Measurements from ENCODE around the gene DGLUCY.
A peak's percentile ranks its signal among the peaks of the same experiment; 100 is the strongest.
"Not testable (repeated sequence)": the region's sequence is repeated elsewhere in the genome, so short reads cannot be mapped to it uniquely, and the experiment has no call there.

The DGLUCY gene

DNA sequence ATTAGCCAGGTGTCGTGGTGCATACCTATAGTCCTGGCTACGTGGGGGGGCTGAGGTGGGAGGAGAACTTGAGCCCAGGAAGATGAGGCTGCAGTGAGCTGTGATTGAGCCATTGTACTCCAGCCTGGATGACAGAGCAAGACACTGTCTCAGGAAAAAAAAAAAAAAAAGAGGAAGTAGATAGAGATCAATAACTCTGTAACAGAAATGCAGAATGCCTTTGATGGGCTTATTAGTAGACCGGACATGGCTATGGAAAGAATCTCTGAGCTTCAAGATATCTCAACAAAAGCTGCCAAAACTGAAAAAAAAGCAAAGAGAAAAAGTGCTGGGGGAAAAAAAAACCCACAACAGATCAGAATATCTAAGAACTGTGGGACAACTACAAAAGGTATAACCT is 93.1 kb downstream of the DGLUCY start:
- no peak for DNase-seq (ENCODE audit: low read depth in 2 of 2)

DNA sequence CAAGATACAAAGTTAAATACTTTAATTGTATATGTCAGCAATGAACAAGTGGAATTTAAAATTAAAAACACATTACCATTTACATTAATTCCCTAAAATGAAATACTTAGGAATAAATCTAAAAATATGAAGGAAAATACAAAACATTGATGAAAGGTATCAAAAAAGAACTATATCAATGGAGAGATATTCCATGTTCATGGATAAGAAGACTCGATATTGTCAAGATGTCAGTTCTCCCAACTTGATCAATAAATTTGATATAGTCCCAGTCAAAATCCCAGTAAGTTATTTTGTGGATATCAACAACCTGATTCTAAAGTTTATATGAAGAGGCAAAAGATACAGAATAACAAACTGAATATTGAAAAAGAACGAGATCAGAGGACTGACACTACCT is 97.1 kb downstream of the DGLUCY start:
- no peak for DNase-seq (ENCODE audit: low read depth in 2 of 2)

DNA sequence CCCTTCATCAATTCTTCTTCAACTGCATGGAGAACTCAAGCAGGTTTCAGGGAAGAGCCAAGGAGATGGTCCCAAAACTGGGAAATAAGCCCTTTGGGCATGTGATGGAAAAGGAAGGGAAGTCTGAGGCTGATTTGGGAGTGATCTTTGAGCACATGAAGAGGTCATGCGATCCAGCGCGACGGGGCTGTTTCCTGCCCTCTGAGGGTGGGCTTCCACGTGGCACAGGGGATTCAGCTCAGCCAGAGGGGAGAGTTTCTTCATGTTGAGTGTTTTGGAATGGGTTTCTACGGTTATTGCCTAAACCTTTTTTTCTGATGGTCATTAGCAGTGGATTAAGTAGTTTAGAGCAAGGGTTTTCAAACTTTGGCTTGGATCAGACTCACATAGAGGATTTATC is 100.4 kb downstream of the DGLUCY start:
- DNase-seq (ENCODE audit: low read depth in 2 of 2), result no peak

DNA sequence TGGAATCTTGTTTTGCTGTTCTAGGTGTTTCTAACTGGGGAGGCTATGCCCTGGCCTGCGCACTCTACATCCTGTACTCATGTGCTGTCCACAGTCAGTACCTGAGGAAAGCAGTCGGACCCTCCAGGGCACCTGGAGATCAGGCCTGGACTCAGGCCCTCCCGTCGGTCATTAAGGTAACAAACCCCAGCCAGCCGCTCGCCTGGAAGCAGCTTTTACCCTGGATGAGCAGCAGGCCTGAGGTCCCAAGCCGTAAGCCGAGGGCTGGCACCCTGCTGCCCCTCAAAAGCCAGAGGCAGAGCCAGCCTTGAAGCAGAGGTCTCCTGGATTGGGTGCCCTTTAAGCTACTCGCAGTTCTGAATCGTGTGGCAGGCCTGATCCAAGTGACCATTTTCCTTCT is 101.5 kb downstream of the DGLUCY start:
- no peak for DNase-seq (ENCODE audit: low read depth in 2 of 2)

DNA sequence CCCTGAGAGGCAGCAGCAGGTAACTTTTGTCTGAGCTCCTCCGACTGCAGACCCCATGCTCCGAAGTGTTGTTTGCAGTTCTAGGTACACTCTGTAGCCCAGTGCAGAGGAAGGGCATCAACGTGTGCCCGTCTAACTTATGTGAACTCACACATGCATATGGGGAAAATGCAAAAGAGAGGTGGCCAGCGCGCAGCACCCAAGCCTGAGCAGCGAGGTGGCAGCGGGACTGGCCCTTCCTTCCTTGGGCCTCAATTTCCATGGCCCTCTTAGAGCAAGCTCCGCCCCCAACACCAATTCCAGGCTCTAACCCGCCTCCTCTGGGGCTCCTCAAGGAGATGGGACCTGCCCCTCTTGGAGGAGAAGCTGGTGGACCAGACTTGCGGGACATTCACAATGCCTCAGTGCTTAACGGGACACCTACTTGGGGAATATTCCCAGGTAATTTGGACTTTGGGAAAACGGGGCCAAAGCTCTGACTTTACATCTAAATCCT is 102.9 kb downstream of the DGLUCY start:
- no peak for DNase-seq (ENCODE audit: low read depth in 2 of 2)

DNA sequence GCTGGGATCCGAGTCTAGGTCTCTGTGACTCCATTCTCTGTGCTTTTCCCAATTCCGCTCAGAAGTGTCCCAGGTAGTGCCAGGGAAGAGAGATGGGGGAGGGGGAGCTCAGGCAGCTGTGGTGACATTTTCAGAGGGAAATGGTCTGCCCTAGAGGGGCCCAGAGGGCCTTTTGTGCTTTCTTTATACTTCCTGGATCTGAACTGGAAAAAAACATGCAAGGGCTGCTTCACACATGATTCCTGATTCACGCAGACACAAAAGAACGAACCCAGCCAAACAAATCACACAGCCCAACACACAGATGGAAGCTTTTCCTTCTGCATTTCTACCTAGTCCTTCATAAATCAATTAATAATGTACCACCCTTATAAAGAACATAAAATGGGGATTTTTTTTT is 104.1 kb downstream of the DGLUCY start:
- DNase-seq (ENCODE audit: low read depth in 2 of 2), result no peak

DNA sequence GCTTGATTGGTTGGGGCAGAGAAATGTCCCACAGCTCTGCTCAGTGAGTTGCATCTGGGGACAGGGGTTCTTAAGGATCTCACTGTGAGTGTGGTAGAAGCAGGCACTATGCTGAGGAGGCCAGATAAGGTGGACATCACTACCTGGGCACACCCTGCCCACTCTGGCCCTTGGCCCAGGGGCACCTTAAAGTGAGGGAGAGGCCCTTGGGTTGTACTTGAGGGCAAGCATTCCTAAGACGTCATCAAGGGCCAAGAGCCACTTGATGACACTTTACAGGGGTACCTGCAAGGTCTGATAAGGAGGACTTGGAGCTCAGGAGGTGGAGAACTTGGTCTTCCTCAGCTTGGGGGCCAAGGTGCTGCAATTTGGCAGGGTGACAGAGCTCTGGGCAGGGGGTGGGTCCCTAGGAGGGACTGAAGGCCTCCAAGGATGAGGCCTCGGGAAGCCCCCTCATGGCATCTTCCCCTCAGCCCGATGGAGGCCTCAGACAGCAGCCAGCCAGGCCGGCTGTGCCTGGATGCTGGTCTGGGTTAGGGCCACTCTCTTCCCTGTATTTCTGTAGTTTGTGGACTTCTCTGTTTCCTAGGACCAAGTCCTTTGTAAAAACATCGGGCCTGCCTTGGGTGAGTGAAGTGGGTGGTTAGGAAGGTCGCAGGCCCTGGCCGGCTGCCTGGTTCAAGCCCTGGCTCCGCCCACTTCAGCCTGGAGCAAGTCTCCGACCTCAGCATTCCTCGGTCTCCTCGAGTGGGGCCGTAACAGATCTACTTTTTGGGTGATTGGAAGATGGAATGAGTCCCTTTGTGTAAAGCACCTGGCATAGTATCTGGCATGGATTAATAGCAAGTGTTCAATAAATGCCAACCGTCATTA is 105.9 kb downstream of the DGLUCY start:
- DNase-seq (ENCODE audit: low read depth in 2 of 2), result no peak

DNA sequence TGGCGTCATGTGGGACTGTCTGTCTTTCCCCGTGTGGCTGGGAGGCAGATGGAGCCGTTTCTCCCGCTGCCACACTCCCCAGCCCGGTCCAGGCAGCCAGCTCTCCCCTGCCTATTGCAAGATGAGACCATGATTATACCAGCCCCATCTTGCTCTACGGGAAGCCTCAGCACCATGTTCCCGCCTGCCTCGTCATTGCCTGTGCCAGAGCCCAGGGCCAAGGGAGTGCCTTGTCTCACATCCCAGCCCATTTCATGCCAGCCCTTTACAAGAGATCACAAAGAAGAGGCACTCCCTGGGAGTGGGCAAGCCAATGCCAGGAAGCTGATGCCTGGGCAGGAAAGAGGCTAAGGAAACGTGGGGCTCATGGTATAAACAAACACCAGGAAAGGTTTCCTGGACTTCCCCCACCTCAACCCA is 106.7 kb downstream of the DGLUCY start:
- no peak for DNase-seq (ENCODE audit: low read depth in 2 of 2)

DNA sequence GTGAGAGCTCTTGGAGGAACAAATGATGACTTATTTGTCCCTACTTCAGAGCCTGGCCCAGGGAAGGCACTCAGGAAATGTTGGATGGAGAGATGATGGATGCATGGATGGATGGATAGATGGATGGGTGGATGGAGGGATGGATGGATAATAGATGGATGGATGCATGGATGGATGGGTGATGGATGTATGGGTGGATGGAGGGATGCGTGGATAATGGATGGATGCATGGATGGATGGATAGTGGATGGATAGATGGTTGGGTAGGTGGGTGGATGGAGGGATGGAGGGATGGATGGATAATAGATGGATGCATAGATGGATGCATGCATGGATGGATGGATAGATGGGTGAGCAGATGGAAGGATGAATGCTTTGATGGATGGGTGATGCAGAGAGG is 107.4 kb downstream of the DGLUCY start:
- DNase-seq (ENCODE audit: low read depth in 2 of 2), result no peak

DNA sequence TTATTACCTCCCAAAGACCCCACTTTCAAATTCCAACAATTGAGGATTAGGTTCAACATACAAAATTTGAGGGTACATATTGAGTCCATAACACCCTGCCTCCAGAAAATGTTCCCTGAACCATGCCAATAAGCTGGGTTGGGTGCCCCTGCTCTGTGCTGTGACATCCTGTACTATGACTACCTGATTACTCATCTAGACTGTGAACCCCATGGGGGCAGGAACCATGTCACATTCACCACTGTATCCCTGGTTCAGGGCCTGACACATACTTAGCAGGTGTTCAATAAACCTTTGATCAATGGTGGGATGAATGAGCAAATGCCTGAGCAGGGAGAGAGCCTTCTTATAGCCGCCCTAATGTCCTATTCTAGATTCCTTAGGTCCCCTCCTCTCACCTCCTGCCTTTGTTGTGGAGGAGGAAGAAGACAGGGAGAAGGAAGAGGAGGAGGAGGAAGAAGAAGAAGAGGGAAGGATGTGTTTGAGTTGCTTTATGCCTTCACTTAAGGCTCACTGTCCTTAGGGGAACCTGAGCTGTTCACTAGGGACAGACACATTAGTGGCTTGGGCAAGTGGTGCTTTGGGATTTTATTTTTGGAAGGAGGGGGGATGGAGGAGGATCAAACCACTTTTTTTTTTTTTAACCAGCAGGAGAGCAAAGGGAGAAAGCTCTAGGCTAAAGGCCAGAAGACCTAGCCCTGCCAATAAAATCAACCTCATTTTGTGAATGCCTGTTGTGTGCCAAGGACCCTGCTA is 109.3 kb downstream of the DGLUCY start:
- DNase-seq (ENCODE audit: low read depth in 2 of 2), result no peak

DNA sequence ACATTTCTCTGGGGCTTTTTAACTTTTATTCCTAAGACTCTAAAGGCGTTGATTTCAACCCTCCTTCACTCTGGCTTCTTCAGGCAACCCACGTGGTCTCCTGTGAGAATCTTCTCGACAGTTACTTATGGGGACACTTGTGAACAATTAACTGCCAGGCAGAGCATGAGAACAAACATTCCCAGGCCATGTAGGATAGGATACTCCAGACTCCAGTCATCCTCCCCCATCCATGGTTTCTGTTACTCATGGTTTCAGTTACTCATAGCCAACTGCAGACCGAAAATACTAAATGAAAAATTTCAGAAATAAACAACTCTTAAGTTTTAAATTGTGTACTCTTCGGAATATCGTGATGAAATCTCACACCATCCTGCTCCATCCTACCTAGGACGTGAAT is 111.2 kb downstream of the DGLUCY start:
- DNase-seq (ENCODE audit: low read depth in 2 of 2), result no peak

DNA sequence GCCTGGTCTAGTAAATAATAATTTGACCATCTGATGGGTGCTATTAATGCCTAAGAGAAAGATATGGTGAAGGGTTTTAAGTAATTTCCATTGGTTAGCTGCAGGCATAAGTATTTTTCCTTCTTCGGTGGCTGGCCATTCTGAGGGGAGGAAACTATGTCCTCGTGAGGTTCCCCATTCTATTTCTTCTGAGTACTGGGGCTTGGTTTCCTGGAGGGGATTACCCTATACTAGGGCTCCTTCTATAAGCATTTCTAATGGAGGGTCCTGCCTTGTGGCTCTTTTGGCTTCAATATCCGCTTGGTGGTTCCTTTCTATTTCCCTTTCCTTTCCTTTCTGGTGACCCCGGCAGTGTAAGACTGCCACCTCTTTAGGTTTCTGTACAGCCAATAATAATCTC is 112.5 kb downstream of the DGLUCY start:
- DNase-seq (ENCODE audit: low read depth in 2 of 2), result not testable (repeated sequence)

DNA sequence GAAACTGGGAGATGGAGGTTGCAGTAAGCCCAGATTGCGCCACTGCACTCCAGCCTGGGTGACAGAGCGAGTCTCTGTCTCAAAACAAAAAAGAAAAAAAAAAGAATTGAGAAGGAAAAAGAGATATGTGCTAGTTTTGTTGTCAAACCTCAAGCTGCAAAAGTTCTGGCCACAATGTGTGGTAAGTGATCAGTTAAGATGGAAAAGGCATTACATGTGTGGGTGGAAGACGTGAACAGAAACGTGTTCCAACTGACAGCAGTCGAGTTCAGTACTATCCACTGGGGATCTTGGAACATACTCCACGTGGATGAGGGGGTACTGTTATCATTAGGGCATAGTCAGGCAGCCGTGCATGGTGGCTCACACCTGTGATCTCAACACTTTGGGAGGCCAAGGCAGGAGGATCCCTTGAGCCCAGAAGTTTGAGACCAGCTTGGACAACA is 113.3 kb downstream of the DGLUCY start:
- DNase-seq (ENCODE audit: low read depth in 2 of 2), result no peak

DNA sequence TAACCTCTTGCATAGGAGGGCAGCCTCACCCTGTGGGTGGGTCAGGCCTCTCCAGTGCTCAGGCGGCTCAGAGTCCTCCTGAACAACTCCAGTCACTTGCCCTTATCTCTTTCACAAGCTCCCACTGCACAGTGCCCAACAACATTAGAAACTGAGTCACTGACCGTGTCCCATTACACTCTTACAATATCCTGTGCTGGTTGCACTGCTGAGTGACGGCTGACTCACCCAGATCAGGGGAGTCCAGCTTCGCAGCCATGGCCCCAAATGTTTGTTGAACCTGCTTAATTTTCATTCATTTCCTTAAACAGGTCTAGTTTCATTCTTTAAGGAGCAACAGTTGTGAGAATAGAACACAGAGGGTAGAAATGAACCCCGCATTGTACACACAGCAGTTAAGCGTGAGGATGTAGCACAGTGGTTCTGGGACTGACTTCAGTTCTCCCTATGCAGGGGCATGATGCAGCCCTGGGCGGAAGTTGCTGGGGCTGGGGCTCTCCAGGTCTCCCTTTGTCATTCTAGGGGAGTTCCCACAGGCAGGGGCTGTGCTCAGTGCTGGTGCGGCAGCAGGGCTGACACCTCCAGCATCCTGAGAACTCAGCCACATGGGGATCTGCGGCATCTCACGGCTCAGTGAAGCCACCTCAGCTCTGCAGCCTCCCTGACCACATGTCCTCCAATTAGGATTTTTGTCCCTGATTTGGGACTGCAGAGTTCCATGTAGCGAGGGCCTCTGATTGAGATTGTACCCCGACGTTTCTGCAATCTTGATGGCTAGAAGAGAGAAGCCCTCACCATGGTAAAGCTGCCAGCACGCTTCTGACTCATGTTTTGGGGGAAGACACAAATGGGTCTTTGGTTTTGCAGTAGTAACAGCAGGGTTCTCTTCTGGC is 114.5 kb downstream of the DGLUCY start:
- DNase-seq (ENCODE audit: low read depth in 2 of 2), result peak; percentile 83 to 88

DNA sequence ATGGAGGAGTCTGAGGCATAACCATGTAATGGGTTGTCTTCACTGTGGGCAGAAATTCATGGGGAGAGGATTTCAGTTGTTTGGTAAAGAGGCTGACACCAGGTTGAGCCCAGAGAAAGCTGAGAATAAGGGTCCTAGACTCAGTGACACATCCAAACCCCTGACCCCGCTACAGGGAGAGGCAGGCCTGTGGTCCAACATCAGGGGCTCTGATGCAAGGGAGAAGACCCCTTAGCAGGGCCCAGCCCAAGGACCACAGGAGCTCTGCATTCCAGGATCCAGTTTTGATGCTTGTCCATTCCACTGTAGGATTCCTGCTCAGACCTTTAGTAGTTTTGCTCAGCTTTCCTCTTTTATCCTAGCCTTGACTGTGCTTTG is 115.1 kb downstream of the DGLUCY start:
- no peak for DNase-seq (ENCODE audit: low read depth in 2 of 2)

DNA sequence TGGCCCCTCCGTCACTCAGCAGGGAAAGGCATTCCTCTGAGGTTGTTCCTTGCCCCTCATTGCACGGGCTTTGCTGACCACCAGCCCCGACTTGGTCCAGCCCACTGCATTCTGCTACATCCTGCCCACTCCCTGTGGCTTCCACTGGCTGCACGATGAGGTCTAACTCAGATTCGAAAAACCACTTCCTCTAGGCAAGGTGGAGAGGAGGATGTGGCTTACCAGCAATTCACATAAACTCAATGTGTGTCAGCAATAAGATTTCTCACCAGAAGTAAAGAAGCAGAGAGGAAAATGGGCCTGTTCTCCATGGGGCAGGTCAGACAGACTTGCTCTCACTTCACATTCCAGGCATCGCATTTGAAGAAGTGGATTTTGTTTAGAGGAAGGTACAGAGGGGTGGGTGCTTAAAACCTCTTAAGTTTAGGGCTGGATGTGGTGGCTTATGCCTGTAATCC is 115.9 kb downstream of the DGLUCY start:
- no peak for DNase-seq (ENCODE audit: low read depth in 2 of 2)

DNA sequence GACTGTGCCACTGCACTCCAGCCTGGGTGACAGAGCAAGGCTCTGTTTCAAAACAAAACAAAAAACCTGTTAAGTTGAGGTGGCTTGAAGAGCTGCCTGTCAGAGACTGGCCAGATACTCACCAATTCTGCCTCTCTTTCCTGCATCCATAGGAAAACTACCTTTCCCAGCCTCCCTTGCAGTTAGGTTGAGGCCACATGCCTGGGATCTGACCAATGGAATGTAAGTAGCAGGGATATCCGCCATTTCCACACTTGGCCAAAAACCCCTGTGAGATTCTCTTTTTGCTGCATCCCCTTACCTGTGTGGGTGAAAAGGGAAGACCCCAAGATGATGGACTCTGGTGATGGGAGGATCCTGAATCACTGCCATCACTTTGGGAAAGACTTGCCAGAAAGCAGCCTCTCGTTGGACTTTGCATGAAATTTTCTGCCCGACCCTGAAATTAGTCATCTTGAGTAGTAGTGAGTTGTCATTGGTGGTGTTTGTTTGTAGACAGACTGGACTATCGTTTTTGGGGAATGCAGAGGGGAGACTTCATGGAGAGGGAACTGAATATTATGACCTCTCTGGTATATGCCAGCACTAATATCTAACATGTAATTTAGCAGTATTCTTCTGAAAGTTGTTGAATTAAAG is 116.6 kb downstream of the DGLUCY start:
- DNase-seq (ENCODE audit: low read depth in 2 of 2), result no peak

DNA sequence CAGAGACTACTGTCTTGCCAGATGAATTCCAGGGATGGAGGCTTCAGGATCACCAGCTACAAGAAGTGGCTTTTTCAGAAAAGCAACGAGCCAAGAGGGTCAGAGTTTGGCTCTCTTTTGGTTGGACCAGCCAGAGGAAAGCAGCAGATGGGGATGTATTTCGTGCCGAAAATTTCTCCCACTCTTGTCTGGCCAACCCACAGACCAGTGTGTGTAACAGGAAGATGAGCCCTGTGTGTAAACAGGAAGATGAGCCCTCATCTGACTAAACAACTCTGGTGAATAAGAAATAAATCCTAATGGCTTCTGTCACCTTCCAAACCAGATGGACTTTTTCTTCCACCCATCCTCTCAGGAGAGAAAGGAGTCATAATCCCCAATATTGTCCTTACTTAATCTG is 117.6 kb downstream of the DGLUCY start:
- no peak for DNase-seq (ENCODE audit: low read depth in 2 of 2)

DNA sequence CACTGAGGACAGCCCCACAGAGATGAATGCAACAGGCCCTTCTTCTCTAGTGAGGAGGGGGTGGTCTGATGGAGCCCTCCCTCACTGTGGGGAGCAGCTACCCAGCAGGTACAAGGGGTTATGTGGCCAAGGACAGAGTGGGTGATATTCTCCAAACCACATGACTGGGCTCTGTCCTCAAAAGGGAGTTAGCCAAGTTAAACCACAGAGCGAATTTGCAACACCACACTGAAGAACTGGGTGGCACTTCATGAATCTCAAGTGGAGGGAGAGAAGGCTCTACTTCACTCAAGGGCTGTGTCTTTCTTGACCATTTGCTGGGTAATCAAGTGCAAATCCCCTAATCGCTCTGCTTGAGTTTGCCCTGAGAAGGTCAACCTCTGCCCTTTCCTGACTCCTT is 118.2 kb downstream of the DGLUCY start:
- DNase-seq (ENCODE audit: low read depth in 2 of 2), result no peak

DNA sequence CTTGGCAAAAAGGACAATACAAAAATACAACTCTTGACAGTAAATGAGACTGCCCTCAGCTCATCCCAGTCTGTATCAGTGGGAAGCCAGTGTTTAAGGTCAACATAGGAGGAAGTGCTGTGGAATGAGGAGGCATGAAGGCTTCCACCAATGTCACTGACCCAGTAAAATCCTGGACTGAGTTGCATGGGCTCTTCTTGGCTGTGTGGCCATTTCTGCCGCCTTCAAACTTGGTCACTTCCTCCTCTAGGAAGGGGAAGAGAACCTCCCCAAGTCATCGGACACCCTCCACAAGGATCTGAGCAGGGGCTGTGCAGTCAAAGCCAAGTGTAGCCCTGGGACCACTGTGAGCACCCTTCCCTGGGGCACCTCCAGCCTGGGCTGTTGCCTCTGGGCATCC is 118.7 kb downstream of the DGLUCY start:
- no peak for DNase-seq (ENCODE audit: low read depth in 2 of 2)

All from stimulated activated CD4-positive, alpha-beta T cell treated with anti-CD3 and anti-CD28 coated beads, Interleukin-15, amount 100 ng/mL, for 48 hours (primary cell).